ENCODE measurements around the gene MGAT3.

DNA sequence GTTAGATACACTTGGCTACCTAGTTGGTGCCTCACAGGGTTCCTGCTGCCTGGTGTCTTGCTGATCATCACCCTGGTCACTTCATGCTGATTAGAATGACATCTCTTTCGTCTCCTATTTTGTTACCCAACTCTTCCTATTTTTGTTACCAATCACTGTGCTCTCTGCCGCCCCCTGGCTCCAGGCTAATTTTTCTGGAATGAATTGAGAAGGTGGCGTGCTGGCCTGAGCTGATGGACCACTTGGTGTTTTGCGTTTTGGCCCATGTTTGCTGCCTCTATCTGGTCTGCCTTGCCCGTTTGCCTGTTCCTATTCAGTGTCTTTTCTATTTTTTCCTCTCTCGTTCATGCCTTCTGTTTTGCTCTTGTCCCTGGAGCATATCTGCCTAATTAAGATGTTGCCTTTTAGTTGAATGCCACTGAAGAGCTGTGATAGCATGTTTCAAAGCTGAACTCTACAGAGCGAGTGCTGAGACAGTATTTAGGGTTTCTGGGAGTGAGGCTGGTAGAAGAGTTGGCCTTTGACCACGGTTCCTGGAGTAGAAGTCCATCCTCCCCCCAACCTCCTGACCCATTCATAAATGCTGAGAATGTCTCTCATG lies 57.7 kb downstream of the MGAT3 start:
- TF ChIP-seq, protein P1, sequence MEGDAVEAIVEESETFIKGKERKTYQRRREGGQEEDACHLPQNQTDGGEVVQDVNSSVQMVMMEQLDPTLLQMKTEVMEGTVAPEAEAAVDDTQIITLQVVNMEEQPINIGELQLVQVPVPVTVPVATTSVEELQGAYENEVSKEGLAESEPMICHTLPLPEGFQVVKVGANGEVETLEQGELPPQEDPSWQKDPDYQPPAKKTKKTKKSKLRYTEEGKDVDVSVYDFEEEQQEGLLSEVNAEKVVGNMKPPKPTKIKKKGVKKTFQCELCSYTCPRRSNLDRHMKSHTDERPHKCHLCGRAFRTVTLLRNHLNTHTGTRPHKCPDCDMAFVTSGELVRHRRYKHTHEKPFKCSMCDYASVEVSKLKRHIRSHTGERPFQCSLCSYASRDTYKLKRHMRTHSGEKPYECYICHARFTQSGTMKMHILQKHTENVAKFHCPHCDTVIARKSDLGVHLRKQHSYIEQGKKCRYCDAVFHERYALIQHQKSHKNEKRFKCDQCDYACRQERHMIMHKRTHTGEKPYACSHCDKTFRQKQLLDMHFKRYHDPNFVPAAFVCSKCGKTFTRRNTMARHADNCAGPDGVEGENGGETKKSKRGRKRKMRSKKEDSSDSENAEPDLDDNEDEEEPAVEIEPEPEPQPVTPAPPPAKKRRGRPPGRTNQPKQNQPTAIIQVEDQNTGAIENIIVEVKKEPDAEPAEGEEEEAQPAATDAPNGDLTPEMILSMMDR (IDR thresholded peaks at IDR 0.05): peak; percentile 38 to 77 (median 62)
- no peak for TF ChIP-seq POLR2A (IDR thresholded peaks at IDR 0.05)

Data from adrenal gland (tissue), 5 donors.